Stomach (tissue), 9 donors: ENCODE measurements around the gene SORCS1. TPM values are rescaled to one million over a fixed set of nuclear protein-coding genes. Genes with fewer than 3 reads are reported as not detected.

Experiments used
- DNase-seq, 2 donors: peaks; one replicate each; pipeline versions ENCODE4 v3.0.0 to v3.0.0-alpha.2; 2013 to 2019
- H3K27ac ChIP-seq, 5 donors: fragments of 200-600 bp in 4 of 5; sonication (generic) in 4 of 5; one replicate each; pipeline ENCODE4 v1.5.1; 2013 to 2019; ENCODE audit warnings: mild to moderate bottlenecking in 1 of 5, moderate library complexity in 1 of 5
- H3K27me3 ChIP-seq, 3 donors: fragments of 200-600 bp; sonication (generic); one replicate each; pipeline ENCODE4 v1.5.1; 2017 to 2019; ENCODE audit warnings: mixed run types in 1 of 3
- H3K36me3 ChIP-seq, 4 donors: fragments of 200-600 bp; sonication (generic); 1 replicate in 3 of 4; 2 replicates in 1 of 4; pipeline ENCODE4 v1.5.1; 2016 to 2019
- H3K4me1 ChIP-seq, 4 donors: fragments of 200-600 bp; sonication (generic); one replicate each; pipeline ENCODE4 v1.5.1; 2016 to 2019
- H3K4me3 ChIP-seq, 4 donors: fragments of 200-600 bp; sonication (generic) in 3 of 4; one replicate each; pipeline ENCODE4 v1.5.1; 2016 to 2019; ENCODE audit warnings: mild to moderate bottlenecking in 1 of 4
- H3K9me3 ChIP-seq, 4 donors: fragments of 200-600 bp; sonication (generic); one replicate each; pipeline ENCODE4 v1.5.1; 2016 to 2019
- EP300 ChIP-seq: sonication (generic); formaldehyde crosslinking; IDR thresholded peaks from one replicate; pipeline ENCODE4 v1.6.1; 2017; ENCODE audit warnings: antibody characterized with exemption
- POLR2A ChIP-seq, 4 donors: fragments of 450-650 bp; IDR thresholded peaks; one replicate each; pipeline ENCODE4 v1.6.1; 2016; ENCODE audit warnings: antibody characterized with exemption in 4 of 4, control low read depth in 2 of 4, mild to moderate bottlenecking in 1 of 4, moderate library complexity in 1 of 4
- POLR2AphosphoS5 ChIP-seq, 3 donors: sonication (generic); formaldehyde crosslinking; IDR thresholded peaks; one replicate each; pipeline ENCODE4 v1.6.1; 2016; ENCODE audit warnings: antibody characterized with exemption in 3 of 3
- WGBS, 5 donors: extraction: QIAGEN DNeasy Blood & Tissue Kit in 3 of 5; methylation state at CpG; one replicate each; pipeline versions ENCODE4 v1.1.5 to v1.1.7; 2013 to 2018; 5-methylcytosine and 5-hydroxymethylcytosine counted together
- intact Hi-C: fragments of 100-400 bp; cut with DNase I; formaldehyde crosslinking; loops from one replicate; pipeline ENCODE4 v1.15.1; 2023; ENCODE audit warnings: low total_unique reads
- polyA plus RNA-seq, 3 donors: library from polyadenylated mRNA; stranded (reverse); fragments of 200-250 nt; gene quantifications; one replicate each; pipeline ENCODE4 v1.2.3, GENCODE V29; 2013
- total RNA-seq, 5 donors: library from RNA; depleted of rRNA; stranded (reverse); fragments of >200 nt; gene quantifications; one replicate each; pipeline versions ENCODE4 v1.1.0 to v1.2.3, GENCODE V29; 2014 to 2016
- TF ChIP-seq, protein P1 (sequence below), 7 experiments: fragments of 450-650 bp in 4 of 7; fragments of 200-600 bp in 3 of 7; sonication (generic) in 3 of 7; IDR thresholded peaks; one replicate each; pipeline ENCODE4 v1.5.1; 2016 to 2019; ENCODE audit warnings: antibody characterized with exemption in 7 of 7, control low read depth in 2 of 7, mild to moderate bottlenecking in 1 of 7
- donor health status: healthy with polysubstance abuse.
- donor health status: Bipolar disorder and iron deficiency.
- donor health status: healthy.

Gene SORCS1
- total and polyA plus RNA-seq, 8 donors = 0.25 to 10.1 (median 0.69) TPM

DNA sequence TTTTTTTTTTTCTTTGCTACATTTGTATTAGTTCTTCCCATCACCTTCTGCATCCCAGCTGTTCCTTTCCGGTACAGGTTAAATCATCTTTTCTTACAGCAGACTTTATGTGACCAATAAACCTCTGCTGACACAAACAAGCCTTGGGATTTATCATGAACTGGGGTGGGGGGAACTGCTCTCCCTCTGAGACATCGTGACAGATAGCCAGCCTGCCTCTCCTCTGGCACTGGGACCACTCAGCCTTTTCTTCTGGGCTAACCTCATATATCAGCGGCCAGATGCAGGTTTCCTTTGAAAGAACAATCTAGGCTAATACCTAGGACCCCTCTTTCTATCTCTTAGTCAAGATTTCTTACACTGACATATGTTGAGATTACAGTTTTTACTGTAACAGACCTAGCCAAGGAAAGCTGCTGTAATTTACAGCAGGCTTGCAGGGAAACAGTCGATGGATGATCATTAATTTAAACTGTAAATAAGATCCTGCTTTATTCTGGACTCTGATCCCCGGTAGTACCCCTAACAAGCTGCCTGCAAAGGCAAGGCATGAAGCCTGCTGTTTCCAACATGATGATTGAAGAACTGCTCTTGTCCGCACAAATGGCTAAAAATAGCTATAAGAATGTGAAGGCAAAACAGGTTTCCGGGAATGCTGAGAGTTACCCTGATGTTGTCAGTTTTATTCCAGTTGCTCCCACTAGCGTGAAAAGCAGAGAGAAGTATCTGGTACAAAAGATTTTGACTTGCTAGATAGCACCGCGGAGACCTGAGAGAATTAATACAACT, 338.7 kb downstream of the SORCS1 start:
- Histone ChIP-seq H3K36me3 (no peaks in the 10 kb centered on the region), H3K27me3 (no peaks in the 10 kb centered on the region), H3K4me1 (no peaks in the 10 kb centered on the region), H3K27ac (no peak overlapping the region), H3K4me3 (no peak overlapping the region), H3K9me3 (no peaks in the 10 kb centered on the region)
- intact Hi-C loops = no loop called here
- TF ChIP-seq, protein P1, sequence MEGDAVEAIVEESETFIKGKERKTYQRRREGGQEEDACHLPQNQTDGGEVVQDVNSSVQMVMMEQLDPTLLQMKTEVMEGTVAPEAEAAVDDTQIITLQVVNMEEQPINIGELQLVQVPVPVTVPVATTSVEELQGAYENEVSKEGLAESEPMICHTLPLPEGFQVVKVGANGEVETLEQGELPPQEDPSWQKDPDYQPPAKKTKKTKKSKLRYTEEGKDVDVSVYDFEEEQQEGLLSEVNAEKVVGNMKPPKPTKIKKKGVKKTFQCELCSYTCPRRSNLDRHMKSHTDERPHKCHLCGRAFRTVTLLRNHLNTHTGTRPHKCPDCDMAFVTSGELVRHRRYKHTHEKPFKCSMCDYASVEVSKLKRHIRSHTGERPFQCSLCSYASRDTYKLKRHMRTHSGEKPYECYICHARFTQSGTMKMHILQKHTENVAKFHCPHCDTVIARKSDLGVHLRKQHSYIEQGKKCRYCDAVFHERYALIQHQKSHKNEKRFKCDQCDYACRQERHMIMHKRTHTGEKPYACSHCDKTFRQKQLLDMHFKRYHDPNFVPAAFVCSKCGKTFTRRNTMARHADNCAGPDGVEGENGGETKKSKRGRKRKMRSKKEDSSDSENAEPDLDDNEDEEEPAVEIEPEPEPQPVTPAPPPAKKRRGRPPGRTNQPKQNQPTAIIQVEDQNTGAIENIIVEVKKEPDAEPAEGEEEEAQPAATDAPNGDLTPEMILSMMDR (IDR thresholded peaks at IDR 0.05) = no peak
- TF ChIP-seq POLR2A (IDR thresholded peaks at IDR 0.05) (no peak), EP300 (no peak), POLR2AphosphoS5 (IDR thresholded peaks at IDR 0.05) (no peak)
- 56 to 65% (median 63%) methylated on average over 10 of the region's 10 CpGs for WGBS, 5 donors
- peak in 1 of 2 donors; percentile 35 for DNase-seq

DNA sequence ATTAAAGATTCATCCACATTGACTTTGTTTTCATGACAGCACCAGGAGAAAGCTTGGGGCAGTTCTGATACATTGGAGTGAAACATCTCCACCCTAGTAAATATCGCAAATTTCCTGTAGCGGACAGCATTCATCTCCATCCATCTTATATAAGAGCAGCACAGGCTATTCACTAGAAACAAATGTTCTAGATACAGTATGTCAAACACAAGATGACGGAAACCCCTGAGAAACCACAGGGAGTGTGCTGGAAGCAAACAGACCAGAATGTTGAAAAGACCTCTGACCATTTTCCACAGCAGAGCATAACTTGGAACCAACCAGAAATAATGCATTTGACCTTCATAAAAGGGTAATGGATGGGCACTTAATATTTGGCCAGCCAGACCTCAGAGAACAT, 343.9 kb downstream of the SORCS1 start:
- 69 to 86% (median 79%) methylated on average over 3 of the region's 3 CpGs for WGBS, 5 donors
- Histone ChIP-seq H3K4me1 (no peaks in the 10 kb centered on the region), H3K4me3 (no peak overlapping the region), H3K36me3 (no peaks in the 10 kb centered on the region), H3K27ac (no peak overlapping the region), H3K27me3 (no peaks in the 10 kb centered on the region), H3K9me3 (no peaks in the 10 kb centered on the region)
- intact Hi-C loops = no loop called here
- TF ChIP-seq EP300 (no peak), POLR2A (IDR thresholded peaks at IDR 0.05) (no peak), POLR2AphosphoS5 (IDR thresholded peaks at IDR 0.05) (no peak)
- TF ChIP-seq, protein P1 (IDR thresholded peaks at IDR 0.05) = no peak
- no peak for DNase-seq

DNA sequence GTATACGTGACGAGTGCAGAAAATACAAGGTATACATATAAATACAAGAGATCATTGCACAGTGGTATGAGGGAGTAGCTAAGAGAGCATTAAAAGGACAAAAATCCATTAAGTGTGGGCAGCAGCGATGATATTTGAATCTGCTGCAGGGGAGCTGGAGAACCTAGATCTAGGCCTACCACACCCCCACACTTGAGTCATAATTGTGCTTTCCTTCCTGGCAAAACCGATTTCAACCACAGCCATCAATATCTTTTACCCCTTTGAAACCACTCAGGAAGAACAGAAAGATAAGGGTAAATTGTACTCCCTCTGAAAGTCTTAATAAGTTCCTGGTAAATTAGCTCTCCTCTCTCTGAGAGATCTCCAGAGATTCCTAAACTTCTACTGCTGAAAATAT, 345.0 kb downstream of the SORCS1 start:
- H3K4me3 ChIP-seq = no peak overlapping the region
- H3K9me3 ChIP-seq = no peaks in the 10 kb centered on the region
- no peak overlapping the region for H3K27ac ChIP-seq
- WGBS, 5 donors = 64 to 76% (median 70%) methylated on average over 4 of the region's 4 CpGs
- H3K4me1 ChIP-seq = no peaks in the 10 kb centered on the region
- DNase-seq = no peak
- TF ChIP-seq EP300 (no peak), POLR2A (IDR thresholded peaks at IDR 0.05) (no peak)
- intact Hi-C loops = no loop called here
- H3K36me3 ChIP-seq = no peaks in the 10 kb centered on the region
- no peaks in the 10 kb centered on the region for H3K27me3 ChIP-seq

DNA sequence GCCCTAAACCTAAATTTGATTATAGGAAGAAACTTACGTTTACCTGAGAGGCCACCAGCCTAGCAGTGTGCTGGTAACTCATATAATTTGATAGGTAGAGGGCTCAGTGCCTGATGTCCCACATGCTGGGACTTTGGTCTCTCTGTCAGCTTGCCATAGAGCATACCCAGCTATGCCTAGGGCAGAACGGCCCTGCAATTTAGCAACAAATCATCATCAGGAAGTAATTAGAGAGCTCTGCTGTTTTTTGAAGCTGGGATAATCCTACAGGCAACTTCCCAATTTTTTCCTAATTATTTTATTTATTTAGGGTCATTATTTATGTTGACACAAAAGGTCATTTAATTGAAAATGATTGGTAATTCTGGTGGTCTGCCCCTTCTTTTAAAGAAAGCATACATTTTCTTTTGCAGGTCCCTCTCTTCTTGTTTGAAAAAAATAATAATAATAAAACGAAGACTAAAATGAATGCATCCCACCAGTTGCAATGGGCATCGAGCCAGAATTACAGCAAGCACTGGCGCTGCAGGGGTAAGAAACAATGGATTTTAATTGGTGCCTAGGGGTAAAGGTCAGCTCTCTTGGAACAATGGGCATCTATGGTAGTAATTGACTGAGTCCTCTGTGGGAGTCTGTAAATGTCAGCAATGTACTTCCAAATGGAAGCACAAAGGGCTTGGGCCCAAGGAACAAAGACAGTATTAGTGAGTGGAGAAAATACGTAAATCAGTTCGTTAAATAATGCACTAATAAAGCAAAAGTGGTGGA, 348.0 kb downstream of the SORCS1 start:
- no peaks in the 10 kb centered on the region for H3K27me3 ChIP-seq
- no peaks in the 10 kb centered on the region for H3K36me3 ChIP-seq
- no peak for DNase-seq
- no peaks in the 10 kb centered on the region for H3K9me3 ChIP-seq
- TF ChIP-seq EP300 (no peak), POLR2AphosphoS5 (IDR thresholded peaks at IDR 0.05) (no peak), POLR2A (IDR thresholded peaks at IDR 0.05) (no peak)
- TF ChIP-seq, protein P1 (IDR thresholded peaks at IDR 0.05) = no peak
- 74 to 82% (median 77%) methylated on average over 7 of the region's 7 CpGs for WGBS, 5 donors
- intact Hi-C loops = no loop called here
- H3K4me1 ChIP-seq = no peaks in the 10 kb centered on the region
- no peak overlapping the region for H3K27ac ChIP-seq
- H3K4me3 ChIP-seq = no peak overlapping the region
